HL-60 (cell line): Measurements from ENCODE around the gene NKX6-2.

ENCODE experiments used
- DNase-seq, 2 experiments: peaks; one replicate each; pipeline ENCODE4 v3.0.0-alpha.2; 2010 to 2020; ENCODE audit warnings: low read depth in 1 of 2, low spot score in 1 of 2
- H3K27ac ChIP-seq: fragments of 250-450 bp; sonication (Bioruptor Pico); replicated peaks from 2 replicates; pipeline ENCODE4 v1.5.1; 2020; ENCODE audit warnings: mild to moderate bottlenecking, moderate library complexity
- H3K27me3 ChIP-seq: fragments of 250-450 bp; sonication (Bioruptor Pico); 2 replicates; pipeline ENCODE4 v1.5.1; 2021; ENCODE audit warnings: mild to moderate bottlenecking, moderate library complexity; ENCODE audit not compliant: insufficient read depth, poor library complexity, severe bottlenecking
- H3K4me3 ChIP-seq: replicated peaks from 2 replicates; pipeline ENCODE4 v1.5.1; 2011; ENCODE audit warnings: mild to moderate bottlenecking, control low read depth, low read length; ENCODE audit not compliant: insufficient read depth
- GABPA ChIP-seq: IDR thresholded peaks from 2 replicates; pipeline ENCODE4 v1.6.1; 2012; ENCODE audit warnings: low read depth
- POLR2AphosphoS5 ChIP-seq: IDR thresholded peaks from 2 replicates; pipeline ENCODE4 v1.6.1; 2012; ENCODE audit warnings: low read depth
- SPI1 ChIP-seq: IDR thresholded peaks from 2 replicates; pipeline ENCODE4 v1.6.1; 2012; ENCODE audit warnings: low read depth, mild to moderate bottlenecking, borderline replicate concordance
- TF ChIP-seq, protein P1 (sequence below): IDR thresholded peaks from 2 replicates; pipeline ENCODE4 v1.6.1; 2012; ENCODE audit warnings: low read depth; ENCODE audit not compliant: insufficient replicate concordance
- TF ChIP-seq, protein P2 (sequence below): IDR thresholded peaks from one replicate; pipeline ENCODE4 v1.5.1; 2011; ENCODE audit warnings: low read length, control low read depth, inconsistent platforms; ENCODE audit not compliant: insufficient read depth

The NKX6-2 gene

DNA sequence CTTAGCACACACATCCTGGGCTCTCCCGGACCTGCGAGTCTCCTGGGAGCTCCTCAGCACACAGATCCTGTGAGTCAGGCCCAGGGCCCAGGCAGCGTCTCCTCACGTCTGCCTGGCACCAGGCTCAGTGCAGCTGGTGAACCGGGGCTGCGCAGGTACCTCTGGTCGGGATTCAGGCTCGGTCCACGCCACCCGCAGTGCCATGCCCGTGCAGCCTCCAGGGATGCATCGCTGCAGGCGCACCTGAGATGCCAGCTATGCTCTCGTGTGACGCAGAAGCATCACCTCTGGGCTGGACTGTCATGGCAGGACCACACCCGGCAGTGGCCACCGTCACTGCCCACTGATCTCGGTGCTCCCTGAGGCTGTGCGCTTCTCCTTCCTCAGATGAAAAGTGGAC is 52.0 kb downstream of the NKX6-2 start:
- no peak for DNase-seq
- TF ChIP-seq POLR2AphosphoS5 (no peak), SPI1 (no peak), GABPA (no peak)
- TF ChIP-seq, protein P1, sequence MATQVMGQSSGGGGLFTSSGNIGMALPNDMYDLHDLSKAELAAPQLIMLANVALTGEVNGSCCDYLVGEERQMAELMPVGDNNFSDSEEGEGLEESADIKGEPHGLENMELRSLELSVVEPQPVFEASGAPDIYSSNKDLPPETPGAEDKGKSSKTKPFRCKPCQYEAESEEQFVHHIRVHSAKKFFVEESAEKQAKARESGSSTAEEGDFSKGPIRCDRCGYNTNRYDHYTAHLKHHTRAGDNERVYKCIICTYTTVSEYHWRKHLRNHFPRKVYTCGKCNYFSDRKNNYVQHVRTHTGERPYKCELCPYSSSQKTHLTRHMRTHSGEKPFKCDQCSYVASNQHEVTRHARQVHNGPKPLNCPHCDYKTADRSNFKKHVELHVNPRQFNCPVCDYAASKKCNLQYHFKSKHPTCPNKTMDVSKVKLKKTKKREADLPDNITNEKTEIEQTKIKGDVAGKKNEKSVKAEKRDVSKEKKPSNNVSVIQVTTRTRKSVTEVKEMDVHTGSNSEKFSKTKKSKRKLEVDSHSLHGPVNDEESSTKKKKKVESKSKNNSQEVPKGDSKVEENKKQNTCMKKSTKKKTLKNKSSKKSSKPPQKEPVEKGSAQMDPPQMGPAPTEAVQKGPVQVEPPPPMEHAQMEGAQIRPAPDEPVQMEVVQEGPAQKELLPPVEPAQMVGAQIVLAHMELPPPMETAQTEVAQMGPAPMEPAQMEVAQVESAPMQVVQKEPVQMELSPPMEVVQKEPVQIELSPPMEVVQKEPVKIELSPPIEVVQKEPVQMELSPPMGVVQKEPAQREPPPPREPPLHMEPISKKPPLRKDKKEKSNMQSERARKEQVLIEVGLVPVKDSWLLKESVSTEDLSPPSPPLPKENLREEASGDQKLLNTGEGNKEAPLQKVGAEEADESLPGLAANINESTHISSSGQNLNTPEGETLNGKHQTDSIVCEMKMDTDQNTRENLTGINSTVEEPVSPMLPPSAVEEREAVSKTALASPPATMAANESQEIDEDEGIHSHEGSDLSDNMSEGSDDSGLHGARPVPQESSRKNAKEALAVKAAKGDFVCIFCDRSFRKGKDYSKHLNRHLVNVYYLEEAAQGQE = no peak
- TF ChIP-seq, protein P2, sequence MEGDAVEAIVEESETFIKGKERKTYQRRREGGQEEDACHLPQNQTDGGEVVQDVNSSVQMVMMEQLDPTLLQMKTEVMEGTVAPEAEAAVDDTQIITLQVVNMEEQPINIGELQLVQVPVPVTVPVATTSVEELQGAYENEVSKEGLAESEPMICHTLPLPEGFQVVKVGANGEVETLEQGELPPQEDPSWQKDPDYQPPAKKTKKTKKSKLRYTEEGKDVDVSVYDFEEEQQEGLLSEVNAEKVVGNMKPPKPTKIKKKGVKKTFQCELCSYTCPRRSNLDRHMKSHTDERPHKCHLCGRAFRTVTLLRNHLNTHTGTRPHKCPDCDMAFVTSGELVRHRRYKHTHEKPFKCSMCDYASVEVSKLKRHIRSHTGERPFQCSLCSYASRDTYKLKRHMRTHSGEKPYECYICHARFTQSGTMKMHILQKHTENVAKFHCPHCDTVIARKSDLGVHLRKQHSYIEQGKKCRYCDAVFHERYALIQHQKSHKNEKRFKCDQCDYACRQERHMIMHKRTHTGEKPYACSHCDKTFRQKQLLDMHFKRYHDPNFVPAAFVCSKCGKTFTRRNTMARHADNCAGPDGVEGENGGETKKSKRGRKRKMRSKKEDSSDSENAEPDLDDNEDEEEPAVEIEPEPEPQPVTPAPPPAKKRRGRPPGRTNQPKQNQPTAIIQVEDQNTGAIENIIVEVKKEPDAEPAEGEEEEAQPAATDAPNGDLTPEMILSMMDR = no peak
- H3K4me3 ChIP-seq = no peak overlapping the region
- H3K27me3 ChIP-seq = no peaks in the 10 kb centered on the region
- H3K27ac ChIP-seq = no peak overlapping the region
